CD4-positive, alpha-beta T cell treated with Interleukin-1 beta for 1 hour (primary cell): ENCODE data around the gene RPEL1.
"Not testable (repeated sequence)": the region's sequence is repeated elsewhere in the genome, so short reads cannot be mapped to it uniquely, and the experiment has no call there.

Experiments
- DNase-seq, 2 donors: peaks; one replicate each; pipeline ENCODE4 v3.0.0-alpha.2; 2020 to 2022

Gene RPEL1

DNA sequence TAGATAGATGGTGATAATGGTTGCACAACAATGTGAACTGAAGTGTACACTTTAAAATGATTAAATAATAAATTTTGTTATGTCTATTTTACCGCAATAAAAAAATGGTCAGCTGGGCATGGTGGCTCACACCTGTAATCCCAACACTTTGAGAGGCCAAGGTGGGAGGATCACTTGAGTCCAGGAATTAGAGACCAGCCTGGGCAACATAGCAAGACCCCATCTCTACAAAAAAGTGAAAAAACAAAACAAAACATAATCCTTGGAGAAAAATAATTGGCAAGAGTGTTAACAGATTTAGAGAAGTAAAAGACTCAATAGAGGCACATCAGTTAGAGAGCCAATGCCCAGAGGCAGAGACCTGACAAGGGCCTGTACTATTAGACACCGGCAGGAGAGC lies 9.9 kb upstream of the RPEL1 start:
- no peak for DNase-seq

DNA sequence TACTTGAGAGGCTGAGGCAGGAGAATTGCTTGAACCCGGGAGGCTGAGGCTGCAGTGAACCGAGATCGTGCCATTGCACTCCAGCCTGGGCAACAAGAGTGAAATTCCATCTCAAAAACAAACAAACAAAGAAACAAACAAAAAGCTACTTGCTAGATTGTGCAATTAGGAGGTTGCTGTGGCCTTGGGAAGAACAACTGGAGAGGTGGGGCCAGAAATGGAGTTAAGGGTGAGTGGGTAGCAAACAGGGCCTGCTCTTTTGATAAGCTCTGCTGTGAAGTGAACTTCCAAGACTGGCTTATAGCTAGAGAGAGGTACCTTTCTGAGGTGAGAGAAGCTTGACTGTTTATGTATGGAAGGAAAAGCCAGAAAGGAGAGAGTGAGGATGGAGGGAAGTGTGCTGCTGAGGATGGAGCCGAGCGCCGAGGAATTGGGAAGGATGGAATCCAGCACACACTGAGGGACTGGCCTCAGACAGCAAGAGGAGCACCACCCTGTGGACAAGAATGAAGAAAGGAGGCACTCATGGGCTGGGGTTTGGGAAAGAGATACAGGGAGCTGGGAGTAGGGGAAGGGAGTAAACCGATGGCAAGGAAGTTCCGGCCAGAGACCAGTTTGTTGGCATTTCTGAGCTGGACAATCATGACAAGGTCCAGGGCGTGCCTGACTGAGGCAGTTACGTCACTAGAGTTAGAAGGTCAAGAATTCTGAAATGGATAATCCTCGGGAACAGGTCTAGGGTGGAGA lies 7.0 kb upstream of the RPEL1 start:
- no peak for DNase-seq

DNA sequence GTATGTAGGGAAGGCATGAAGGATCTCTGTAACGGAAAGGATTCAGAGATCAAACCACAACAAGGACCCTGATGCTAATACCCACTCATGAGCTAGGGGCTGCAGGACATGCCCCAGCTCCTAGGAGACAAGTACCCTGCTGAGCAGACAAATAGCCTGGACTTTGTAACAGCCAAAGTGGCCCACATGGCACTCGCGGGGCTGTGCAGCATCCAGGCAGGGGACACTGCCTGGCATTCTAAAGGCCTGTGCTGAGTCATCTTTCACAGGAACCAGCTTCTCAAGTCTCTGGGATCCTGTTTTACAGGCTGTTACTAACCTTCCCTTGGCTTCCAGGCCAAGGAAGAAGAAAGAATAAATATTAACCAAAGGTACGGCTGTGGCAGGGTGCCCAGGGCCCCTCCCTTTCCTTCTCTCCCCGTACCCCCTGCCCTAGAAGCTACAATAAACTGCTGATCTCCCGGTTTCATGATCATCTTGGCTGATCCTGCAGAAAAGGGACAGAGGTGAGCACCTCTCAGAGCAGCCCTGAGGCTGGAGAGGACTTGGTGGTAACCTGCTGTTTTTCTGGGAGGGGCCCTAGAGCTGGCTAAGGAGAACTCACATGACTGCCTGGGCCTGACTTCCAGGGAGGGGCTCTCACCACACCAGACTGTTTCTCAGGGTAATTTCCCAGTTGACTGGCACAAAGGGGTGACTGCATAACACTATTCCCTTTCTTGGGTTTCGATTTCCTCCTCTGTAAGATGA lies 4.2 kb upstream of the RPEL1 start:
- DNase-seq = peak in 1 of 2 donors; percentile 58

DNA sequence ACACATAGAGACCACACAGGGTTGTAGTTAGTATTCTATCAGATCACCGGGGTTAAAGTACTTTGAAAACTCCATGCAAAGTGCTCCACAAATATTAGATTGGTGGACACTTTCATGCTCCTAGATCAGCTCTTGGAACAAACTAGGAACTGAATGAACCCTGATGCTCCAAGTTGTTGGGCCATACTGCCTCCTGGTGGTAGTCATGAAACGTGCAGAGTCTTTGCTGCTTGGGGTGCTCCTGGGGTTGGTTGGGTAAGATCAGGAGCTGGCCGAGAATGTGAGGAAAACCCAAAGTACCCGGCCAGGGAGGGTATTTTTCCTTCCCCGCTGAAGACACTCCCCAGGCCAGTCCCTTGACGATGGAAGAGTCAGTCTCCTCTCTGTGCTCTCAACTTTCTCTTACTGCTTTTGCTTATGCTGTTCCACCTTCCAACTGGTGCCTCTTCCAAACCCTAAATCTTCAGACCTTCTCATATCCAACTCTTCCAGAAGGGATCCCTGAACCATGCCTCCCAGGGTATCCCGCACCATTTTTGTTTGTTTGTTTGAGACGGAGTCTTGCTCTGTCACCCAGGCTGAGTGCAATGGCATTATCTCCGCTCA lies 918 bp upstream of the RPEL1 start:
- DNase-seq = peak; percentile 64 to 65

DNA sequence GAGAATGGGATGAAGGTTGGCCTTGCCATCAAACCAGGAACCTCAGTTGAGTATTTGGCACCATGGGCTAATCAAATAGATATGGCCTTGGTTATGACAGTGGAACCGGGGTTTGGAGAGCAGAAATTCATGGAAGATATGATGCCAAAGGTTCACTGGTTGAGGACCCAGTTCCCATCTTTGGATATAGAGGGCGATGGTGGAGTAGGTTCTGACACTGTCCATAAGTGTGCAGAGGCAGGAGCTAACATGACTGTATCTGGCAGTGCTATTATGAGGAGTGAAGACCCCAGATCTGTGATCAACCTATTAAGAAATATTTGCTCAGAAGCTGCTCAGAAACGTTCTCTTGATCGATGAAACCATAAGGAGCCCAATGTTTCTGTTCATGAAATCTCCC lies 637 bp downstream of the RPEL1 start:
- no peak for DNase-seq

DNA sequence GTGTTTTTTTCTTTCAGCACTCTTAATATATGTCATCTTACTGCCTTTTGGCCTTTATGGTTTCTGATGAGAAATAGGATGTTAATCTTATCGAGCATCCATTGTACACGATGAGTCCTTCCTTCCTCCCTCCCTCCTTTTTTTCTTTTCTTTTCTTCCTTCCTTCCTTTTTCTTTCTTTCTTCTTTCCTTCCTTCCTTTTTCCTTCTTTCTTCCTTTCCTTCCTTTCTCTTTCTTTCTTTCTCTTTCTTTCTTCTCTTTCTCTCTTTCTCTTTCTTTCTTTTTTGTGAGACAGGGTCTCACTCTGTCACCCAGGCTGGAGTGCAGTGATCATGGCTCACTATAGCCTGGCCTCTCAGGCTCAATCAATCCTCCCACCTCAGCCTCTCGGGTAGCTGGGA lies 8.4 kb downstream of the RPEL1 start:
- DNase-seq = no peak

DNA sequence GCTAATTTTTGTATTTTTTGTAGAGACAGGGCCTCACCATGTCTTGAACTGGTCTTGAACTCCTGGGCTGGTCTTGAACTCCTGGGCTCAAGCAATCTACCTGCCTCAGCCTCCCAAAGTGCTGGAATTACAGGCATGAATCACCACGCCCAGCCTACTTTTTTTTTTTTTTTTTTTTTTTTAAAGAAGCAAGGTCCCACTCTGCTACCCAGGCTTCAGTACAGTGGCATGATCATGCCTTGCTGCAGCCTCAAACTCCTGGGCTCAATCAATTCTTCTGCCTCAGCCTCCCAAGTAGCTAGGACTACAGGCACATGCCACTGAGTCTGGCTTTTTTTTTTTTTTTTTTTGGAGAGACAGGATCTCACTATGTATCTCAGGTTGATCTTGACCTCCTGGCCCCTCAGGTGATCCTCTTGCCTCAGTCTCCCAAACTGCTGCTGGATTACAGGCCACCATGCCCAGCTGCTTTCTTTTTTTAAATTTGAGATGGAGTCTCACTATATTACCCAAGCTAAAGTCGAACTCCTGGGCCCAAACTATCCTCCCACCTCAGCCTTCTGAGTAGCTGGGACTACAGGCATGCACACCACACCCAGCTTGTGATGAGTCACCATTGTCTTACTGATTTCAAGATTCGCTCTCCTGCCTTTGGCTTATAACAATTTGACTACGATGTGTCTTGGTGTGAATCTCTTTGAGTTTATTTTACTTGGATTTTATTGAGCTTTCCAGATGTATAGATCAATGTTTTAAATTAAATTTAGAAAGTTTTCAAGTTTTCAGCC lies 9.0 kb downstream of the RPEL1 start:
- DNase-seq = no peak

DNA sequence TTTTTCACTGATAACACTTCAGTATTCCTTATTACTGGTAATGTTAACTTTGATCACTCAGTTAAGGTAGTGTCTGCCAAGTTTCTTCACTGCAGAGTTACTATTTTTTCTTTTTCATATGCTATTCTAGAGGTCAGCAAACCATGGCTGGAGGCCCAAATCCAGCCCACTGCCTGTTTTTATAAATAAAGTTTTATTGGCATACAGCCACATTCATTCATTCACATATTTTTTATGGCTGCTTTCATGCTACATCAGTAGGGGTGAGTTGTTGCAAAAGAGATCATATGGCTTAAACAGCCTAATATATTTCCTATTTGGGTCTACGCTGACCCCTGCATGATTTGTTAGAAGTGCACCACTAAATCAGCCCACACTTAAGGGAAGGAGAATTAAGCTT lies 10.9 kb downstream of the RPEL1 start:
- no peak for DNase-seq

DNA sequence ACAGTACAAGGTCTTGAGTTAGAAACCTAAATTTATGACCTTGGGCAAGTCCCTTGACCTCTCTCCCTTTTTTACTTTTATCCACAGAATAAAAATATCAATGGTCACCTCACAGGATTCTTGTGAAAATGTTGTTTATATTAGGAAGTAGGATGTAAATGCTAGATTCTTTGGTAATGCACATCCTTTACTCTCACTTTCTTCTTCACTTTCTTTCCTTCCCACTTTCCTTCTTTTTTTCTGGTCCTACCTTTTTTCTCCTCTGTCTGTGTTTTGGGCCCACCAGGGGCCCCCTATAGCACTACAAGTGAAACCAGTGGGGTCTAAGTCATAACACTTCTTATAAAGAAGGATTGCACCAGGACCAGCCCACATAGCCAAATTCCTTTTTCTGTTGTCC lies 12.1 kb downstream of the RPEL1 start:
- DNase-seq = no peak

DNA sequence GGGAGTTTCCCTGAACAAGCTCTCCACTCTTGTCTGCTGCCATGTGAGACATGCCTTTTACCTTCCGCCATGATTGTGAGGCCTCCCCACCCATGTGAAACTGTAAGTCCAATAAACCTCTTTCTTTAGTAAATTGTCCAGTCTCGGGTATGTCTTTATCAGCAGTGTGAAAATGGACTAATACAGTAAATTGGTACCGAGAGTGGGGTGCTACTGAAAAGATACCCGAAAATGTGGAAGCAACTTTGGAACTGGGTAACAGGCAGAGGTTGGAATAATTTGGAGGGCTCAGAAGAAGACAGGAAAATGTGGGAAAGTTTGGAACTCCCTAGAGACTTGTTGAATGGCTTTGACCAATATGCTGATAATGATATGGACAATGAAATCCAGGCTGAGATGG lies 13.2 kb downstream of the RPEL1 start:
- not testable (repeated sequence) for DNase-seq

DNA sequence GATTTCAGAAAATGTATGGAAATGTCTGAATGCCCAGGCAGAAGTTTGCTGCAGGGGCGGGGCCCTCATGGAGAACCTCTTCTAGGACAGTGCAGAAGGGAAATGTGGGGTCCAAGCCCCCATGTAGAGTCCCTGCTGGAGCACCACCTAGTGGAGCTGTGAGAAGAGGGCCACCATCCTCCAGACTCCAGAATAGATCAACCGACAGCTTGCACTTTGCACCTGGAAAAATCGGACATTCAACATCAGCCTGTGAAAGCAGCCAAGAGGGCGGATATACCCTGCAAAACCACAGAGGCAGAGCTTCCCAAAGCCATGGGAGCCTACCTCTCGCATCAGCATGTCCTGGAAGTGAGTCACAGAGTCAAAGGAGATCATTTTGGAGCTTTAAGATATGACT lies 14.3 kb downstream of the RPEL1 start:
- DNase-seq = no peak

DNA sequence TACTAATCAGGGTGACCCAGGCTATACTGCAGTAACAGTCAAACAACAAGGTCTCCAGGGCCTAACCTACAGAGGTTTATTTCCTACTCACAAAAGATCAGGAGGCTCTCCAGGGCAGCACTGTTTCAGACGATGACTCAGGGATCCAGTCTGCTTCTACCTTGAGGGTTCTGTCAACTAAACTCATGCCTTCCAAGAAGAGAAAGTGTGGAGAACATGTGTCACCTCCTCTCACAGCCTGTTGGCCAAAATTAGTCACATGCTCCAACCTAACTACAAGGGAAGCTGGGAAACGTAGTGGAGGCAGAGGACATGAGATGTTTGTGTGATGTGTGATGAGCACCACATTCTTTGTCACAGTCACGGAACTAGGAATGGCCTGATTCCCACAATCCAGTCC lies 16.5 kb downstream of the RPEL1 start:
- DNase-seq = no peak

DNA sequence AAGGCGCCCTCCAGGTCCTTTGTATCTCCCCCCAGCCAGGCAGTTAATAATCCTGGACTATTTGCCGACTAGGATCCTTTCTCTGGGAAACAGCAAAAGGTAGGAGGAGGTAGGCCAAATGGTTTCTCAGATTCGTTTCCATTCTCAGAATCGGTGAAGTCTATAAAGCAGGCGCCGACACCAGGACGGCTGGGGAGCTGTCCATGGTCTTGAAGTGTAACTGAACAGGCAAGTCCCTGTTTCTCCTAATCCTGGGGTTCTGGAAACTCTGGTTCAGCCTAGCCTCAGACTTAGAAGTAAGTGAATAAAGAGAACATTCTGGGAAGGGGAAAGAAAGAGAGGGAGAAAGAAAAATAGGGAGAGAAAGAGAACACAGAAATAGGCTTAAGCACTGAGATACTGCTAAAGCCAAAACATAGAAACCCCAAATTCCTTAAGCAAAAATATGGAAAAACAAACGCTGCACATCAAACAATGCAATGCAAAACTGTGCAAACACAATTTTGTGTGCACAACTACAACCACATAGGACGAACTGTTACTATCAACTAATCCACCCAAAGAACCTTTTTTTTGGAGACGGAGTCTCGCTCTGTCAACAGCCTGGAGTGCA lies 20.1 kb downstream of the RPEL1 start:
- DNase-seq = no peak

DNA sequence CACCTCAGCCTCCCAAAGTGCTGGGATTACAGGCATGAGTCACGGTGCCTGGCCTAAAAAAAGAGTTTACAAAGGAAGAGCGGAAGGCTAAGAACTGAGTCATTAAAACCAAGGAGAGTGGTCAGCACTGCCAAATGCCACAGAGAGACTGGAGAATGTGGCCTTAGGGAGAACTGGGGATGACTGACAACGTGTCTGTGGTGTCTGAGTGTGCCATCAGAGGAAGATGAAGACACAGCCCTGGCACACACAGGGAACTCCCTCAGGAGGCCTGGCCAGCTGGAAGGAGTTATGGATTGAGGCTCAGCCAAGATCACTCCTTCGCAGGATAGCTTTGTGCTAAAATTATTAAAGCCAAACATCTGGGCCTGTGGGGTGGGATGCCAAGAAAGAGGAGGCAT lies 27.4 kb downstream of the RPEL1 start:
- DNase-seq = no peak

DNA sequence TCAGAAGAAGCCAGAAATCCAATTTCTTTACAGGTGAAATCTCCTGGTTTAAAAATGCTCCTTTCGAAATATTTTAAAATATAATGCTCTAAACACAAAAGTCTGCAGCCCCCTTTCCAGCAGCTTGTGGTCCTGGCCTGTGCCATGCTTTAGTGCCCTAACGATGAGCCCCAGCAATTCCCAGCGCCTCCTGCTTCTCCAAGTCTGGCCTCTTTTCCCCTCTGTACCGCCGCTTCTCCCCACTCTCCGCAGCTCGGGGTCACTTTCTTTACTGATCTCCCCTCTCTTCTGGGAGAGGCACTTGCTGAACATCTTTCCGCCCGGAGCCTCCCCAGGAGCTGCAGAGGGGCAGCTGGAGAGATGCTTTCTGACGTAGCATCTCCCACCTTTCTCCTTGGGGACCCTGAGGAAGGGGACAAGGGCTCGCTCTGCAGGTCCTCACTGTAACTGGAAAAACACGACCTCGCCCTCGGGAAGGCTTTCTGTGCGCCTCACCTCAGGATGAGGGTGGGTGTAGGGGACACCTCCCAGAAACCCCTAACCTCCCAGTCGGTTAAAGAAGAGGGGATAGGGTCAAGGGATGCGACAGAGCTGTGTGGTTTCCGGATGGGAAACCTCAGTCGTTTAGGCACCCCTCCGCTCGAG lies 30.7 kb downstream of the RPEL1 start:
- no peak for DNase-seq

DNA sequence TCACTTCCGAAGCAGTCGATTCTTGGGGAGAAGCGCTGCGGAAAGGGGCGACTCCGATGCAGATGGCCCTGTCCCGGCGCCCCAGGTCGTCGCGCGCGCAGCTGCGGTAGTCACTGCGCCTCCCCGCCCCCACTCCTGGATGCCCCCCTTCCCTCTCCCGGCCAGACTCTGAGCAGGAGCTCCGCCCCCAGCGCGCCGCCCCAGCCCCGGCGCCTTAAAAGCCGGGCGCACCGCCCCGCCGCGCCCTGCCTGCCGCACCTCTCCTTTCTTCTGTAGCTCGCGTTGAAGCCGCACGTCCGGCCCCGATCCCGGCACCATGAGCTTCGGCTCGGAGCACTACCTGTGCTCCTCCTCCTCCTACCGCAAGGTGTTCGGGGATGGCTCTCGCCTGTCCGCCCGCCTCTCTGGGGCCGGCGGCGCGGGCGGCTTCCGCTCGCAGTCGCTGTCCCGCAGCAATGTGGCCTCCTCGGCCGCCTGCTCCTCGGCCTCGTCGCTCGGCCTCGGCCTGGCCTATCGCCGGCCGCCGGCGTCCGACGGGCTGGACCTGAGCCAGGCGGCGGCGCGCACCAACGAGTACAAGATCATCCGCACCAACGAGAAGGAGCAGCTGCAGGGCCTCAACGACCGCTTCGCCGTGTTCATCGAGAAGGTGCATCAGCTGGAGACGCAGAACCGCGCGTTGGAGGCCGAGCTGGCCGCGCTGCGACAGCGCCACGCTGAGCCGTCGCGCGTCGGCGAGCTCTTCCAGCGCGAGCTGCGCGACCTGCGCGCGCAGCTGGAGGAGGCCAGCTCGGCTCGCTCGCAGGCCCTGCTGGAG lies 31.4 kb downstream of the RPEL1 start, which contains the start of gene INA:
TSS of gene INA (plus strand) at position 243 of the 817 bp plus-strand sequence. CDS start at position 317, 74 bp downstream.
- no peak for DNase-seq

DNA sequence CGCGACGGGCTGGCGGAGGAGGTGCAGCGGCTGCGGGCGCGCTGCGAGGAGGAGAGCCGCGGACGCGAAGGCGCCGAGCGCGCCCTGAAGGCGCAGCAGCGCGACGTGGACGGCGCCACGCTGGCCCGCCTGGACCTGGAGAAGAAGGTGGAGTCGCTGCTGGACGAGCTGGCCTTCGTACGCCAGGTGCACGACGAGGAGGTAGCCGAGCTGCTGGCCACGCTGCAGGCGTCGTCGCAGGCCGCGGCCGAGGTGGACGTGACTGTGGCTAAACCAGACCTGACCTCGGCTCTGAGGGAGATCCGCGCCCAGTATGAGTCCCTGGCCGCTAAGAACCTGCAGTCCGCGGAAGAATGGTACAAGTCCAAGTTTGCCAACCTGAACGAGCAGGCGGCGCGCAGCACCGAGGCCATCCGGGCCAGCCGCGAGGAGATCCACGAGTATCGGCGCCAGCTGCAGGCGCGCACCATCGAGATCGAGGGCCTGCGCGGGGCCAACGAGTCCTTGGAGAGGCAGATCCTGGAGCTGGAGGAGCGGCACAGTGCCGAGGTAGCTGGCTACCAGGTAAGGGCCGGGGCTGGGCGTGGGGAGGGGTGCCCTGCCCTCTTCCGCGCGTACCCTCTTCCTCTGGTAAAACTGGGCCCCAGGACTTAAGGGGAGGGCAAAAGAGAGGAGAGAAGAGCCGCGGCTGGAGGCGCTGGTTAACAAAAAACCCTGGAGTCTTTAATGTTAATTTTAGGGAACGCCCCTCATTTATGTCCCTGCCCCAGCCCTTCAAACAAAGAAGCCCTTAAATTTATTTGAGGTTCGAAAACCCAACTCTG lies 32.2 kb downstream of the RPEL1 start:
- DNase-seq = no peak

DNA sequence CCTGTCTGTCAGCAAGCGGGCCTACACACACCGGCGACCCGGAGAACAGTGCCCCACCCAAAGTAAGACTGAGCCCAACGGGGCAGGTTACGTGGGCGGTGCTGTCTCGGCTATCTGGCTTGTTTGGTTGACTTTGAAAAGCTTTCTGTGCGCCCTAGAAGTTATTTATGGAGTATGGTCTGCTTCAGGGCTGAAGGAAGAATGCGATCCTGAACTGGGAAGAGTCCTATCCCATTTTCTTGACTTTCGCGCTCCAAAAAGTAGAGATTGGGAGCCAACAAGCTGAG lies 32.8 kb downstream of the RPEL1 start:
- no peak for DNase-seq

DNA sequence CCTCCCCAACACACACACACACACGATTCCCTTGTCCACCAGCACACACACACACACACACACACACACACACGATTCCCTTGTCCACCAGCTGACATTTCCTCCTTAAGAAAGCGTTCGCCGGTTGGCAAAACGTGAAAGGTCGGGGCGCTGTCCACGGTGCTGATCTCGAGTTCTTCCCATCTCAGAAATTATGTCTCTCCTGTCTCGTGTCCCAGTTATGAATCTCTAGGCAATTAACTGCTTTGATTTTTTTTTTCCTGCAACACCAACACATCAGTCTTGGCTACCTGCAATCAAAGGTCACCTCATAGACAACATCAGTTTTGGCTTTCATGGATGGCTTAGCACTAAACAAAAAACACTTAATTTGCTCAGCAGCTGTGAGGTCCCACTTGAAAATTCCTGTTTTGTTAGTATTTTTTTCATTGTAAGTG lies 33.2 kb downstream of the RPEL1 start:
- peak in 1 of 2 donors; percentile 14 for DNase-seq

DNA sequence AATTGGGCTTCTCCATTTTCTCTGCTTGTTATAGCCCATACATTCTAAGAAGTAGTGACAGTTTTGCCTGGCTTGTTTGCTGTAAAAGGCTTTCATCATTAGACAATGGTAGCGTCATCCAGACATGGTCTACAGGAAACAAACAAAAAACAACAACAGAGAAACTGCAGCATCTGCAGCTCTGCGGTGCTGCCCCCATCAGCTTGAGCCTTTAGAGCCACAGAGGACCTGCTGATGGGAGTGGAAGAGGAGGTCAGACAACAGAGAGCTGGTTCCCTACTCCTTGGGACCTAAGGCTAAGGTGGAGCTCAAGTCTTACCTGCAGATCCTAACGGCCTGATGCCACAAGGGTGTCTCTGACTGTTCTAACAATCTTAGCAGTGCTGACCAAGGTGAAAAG lies 34.3 kb downstream of the RPEL1 start:
- DNase-seq = no peak

DNA sequence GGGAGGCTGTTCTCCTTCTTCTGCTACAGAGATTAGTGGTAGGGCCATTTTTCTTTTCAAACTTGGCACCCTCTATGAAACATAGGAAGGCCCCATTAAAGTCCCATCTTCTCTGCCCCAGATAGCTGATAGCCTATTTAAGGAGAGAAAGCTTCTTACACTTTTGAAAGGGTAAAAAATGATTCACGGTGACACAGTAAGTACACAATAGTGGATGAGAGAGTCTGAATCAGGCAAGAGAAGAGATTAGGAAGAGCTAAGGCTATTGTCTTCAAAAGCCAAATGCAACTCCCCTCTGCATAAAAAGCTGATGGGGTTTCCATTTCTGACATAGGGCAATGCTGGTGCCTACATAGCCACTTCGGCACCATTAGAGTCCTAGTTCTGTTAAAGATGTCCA lies 34.8 kb downstream of the RPEL1 start:
- no peak for DNase-seq
